OCI-LY1 (cell line): ENCODE data around the gene TMIGD3.

Source experiments
- H2AFZ ChIP-seq: fragments of 200-600 bp; sonication (generic), shearing (Covaris generic); 2 replicates; pipeline ENCODE4 v1.6.0; 2014; ENCODE audit warnings: antibody characterized with exemption, mild to moderate bottlenecking, low read length
- H3F3A ChIP-seq: fragments of 200-600 bp; sonication (generic), shearing (Covaris generic); 2 replicates; pipeline ENCODE4 v1.6.0; 2014; ENCODE audit warnings: mild to moderate bottlenecking, antibody characterized with exemption, low read length, moderate library complexity; ENCODE audit not compliant: insufficient read depth
- H3K27ac ChIP-seq: fragments of 200-600 bp; sonication (generic); 2 replicates; pipeline ENCODE4 v1.5.1; 2014; ENCODE audit warnings: low read length, mixed run types, mild to moderate bottlenecking, low read depth; ENCODE audit not compliant: poor library complexity, severe bottlenecking
- H3K27me3 ChIP-seq: fragments of 200-600 bp; sonication (generic); 2 replicates; pipeline ENCODE4 v1.6.0; 2014; ENCODE audit warnings: antibody characterized with exemption, mild to moderate bottlenecking, low read length, moderate library complexity; ENCODE audit not compliant: insufficient read depth
- H3K36me3 ChIP-seq: fragments of 200-600 bp; sonication (generic); 2 replicates; pipeline ENCODE4 v1.6.1; 2014; ENCODE audit warnings: mild to moderate bottlenecking, antibody characterized with exemption, low read length, moderate library complexity, mixed read lengths; ENCODE audit not compliant: insufficient read depth
- H3K4me1 ChIP-seq: fragments of 200-600 bp; sonication (generic); 2 replicates; pipeline ENCODE4 v1.5.1; 2014; ENCODE audit warnings: mild to moderate bottlenecking, low read length, moderate library complexity; ENCODE audit not compliant: insufficient read depth, severe bottlenecking
- H3K4me2 ChIP-seq: fragments of 200-600 bp; sonication (generic), shearing (Covaris generic); 2 replicates; pipeline ENCODE4 v1.6.1; 2014; ENCODE audit warnings: low read length
- H3K4me3 ChIP-seq: fragments of 200-600 bp; sonication (generic); 2 replicates; pipeline ENCODE4 v1.5.1; 2014; ENCODE audit warnings: low read length, low read depth, mild to moderate bottlenecking, mixed read lengths; ENCODE audit not compliant: poor library complexity, severe bottlenecking
- H3K79me2 ChIP-seq: fragments of 200-600 bp; shearing (Covaris generic); 2 replicates; pipeline ENCODE4 v1.6.1; 2016; ENCODE audit warnings: mixed run types, low read length, mixed read lengths; ENCODE audit not compliant: insufficient read depth
- H3K9ac ChIP-seq: fragments of 200-600 bp; sonication (generic), shearing (Covaris generic); 2 replicates; pipeline ENCODE4 v1.6.1; 2014; ENCODE audit warnings: mild to moderate bottlenecking, low read length, mixed read lengths
- H3K9me2 ChIP-seq: fragments of 200-600 bp; sonication (generic), shearing (Covaris generic); 2 replicates; pipeline ENCODE4 v1.6.1; 2014; ENCODE audit warnings: low read depth, mild to moderate bottlenecking, low read length, mixed read lengths
- H3K9me3 ChIP-seq: fragments of 200-600 bp; shearing (Covaris generic); 2 replicates; pipeline ENCODE4 v1.6.1; 2014; ENCODE audit warnings: low read length, mixed read lengths
- H4K20me1 ChIP-seq: fragments of 200-600 bp; sonication (generic), shearing (Covaris generic); 2 replicates; pipeline ENCODE4 v1.6.0; 2016; ENCODE audit warnings: mild to moderate bottlenecking, low read length; ENCODE audit not compliant: insufficient read depth
- CTCF ChIP-seq: fragments of 200-600 bp; sonication (generic), shearing (Covaris generic); IDR thresholded peaks from 2 replicates; pipeline ENCODE4 v1.5.1; 2017; ENCODE audit warnings: mild to moderate bottlenecking, antibody characterized with exemption, low read length, moderate library complexity, mixed read lengths
- EZH2 ChIP-seq: fragments of 200-600 bp; sonication (generic), shearing (Covaris generic); IDR thresholded peaks from 2 replicates; pipeline ENCODE4 v1.8.0; 2017; ENCODE audit warnings: borderline replicate concordance, mixed run types, mild to moderate bottlenecking, antibody characterized with exemption, low read length, moderate library complexity, mixed read lengths

TMIGD3 gene

GRCh38 chr1:111469539-111469938 is 33.9 kb downstream of the TMIGD3 start:
- Histone ChIP-seq H3K36me3 (peaks cover 30% of the 10 kb centered on the region), H2AFZ (no peak overlapping the region), H3F3A (no peaks in the 10 kb centered on the region), H4K20me1 (no peaks in the 10 kb centered on the region), H3K27ac (no peak overlapping the region), H3K9ac (no peak overlapping the region), H3K4me2 (no peak overlapping the region), H3K27me3 (no peaks in the 10 kb centered on the region), H3K9me2 (no peaks in the 10 kb centered on the region), H3K9me3 (no peaks in the 10 kb centered on the region), H3K79me2 (no peaks in the 10 kb centered on the region), H3K4me3 (no peak overlapping the region), H3K4me1 (peaks cover 23% of the 10 kb centered on the region)
- TF ChIP-seq EZH2 (no peak), CTCF (no peak)

GRCh38 chr1:111468717-111469100 is 34.7 kb downstream of the TMIGD3 start:
- Histone ChIP-seq H3K27me3 (no peaks in the 10 kb centered on the region), H3K4me2 (no peak overlapping the region), H3F3A (no peaks in the 10 kb centered on the region), H4K20me1 (no peaks in the 10 kb centered on the region), H3K79me2 (no peaks in the 10 kb centered on the region), H2AFZ (no peak overlapping the region), H3K27ac (no peak overlapping the region), H3K4me3 (no peak overlapping the region), H3K4me1 (peaks cover 21% of the 10 kb centered on the region), H3K9me3 (no peaks in the 10 kb centered on the region), H3K9me2 (no peaks in the 10 kb centered on the region), H3K9ac (no peak overlapping the region), H3K36me3 (peaks cover 30% of the 10 kb centered on the region)
- TF ChIP-seq EZH2, result no peak
- TF ChIP-seq CTCF, result 0 out of 2 replicates have a peak, but pooled peaks have one; percentile 1

- Histone ChIP-seq H3K27ac (peak overlapping the region; percentile 5), H2AFZ (no peak overlapping the region), H3K79me2 (no peaks in the 10 kb centered on the region), H3K36me3 (peaks cover 31% of the 10 kb centered on the region), H4K20me1 (no peaks in the 10 kb centered on the region), H3F3A (no peaks in the 10 kb centered on the region), H3K9ac (no peak overlapping the region), H3K9me2 (no peaks in the 10 kb centered on the region), H3K9me3 (no peaks in the 10 kb centered on the region), H3K4me2 (no peak overlapping the region), H3K27me3 (no peaks in the 10 kb centered on the region), H3K4me3 (no peak overlapping the region), H3K4me1 (peaks cover 15% of the 10 kb centered on the region)
- TF ChIP-seq EZH2 (no peak), CTCF (peak; percentile 31; the same call in 1 of the 2 replicates)
Measured at GRCh38 chr1:111467865-111468716, 35.3 kb downstream of the TMIGD3 start.
